ENCODE data around the gene HIRIP3. TPM values are rescaled to one million over a fixed set of nuclear protein-coding genes. Genes with fewer than 3 reads are reported as not detected.

Gene HIRIP3
- polyA plus RNA-seq, 3 donors from 2014 or later, result 14.1 to 23.5 (median 18.9) TPM

- Mint-ChIP-seq H3K27me3 (ENCODE audit: low read depth in 3 of 3) (peaks cover 2 to 3% (median 2%) of the 10 kb centered on the region in 3 donors), H3K27ac (no peak overlapping the region), H3K4me1 (peaks cover 39 to 40% of the 10 kb centered on the region in 2 donors), H3K36me3 (peaks cover 0 to 39% (median 2%) of the 10 kb centered on the region in 3 donors), H3K4me3 (no peak overlapping the region), H3K9me3 (no peaks in the 10 kb centered on the region)
- no peak for DNase-seq
Measured at GRCh38 chr16:29978081-29978480, 17.3 kb downstream of the HIRIP3 start.

- no peak overlapping the region for H3K4me3 Mint-ChIP-seq
- DNase-seq, result no peak
- peaks cover 0 to 31% (median 2%) of the 10 kb centered on the region in 3 donors for H3K36me3 Mint-ChIP-seq
- peak overlapping the region in 3 of 6 donors; percentile 16 to 59 (median 48) for H3K27ac Mint-ChIP-seq
- no peaks in the 10 kb centered on the region for H3K9me3 Mint-ChIP-seq
- H3K4me1 Mint-ChIP-seq, result peaks cover 43 to 44% of the 10 kb centered on the region in 2 donors
- H3K27me3 Mint-ChIP-seq (ENCODE audit: low read depth in 3 of 3), result peaks cover 2 to 3% (median 3%) of the 10 kb centered on the region in 3 donors
Measured at GRCh38 chr16:29977063-29977825, 18.2 kb downstream of the HIRIP3 start.

GRCh38 chr16:29975811-29976511 is 19.5 kb downstream of the HIRIP3 start:
- H3K4me3 Mint-ChIP-seq, result peak overlapping the region; percentile 87 to 96 (median 95)
- H3K9me3 Mint-ChIP-seq, result no peaks in the 10 kb centered on the region
- H3K27ac Mint-ChIP-seq, result peak overlapping the region; percentile 45 to 96 (median 93)
- H3K27me3 Mint-ChIP-seq (ENCODE audit: low read depth in 3 of 3), result peaks cover 2 to 3% (median 3%) of the 10 kb centered on the region in 3 donors
- peaks cover 43 to 44% of the 10 kb centered on the region in 2 donors for H3K4me1 Mint-ChIP-seq
- no peak for DNase-seq
- H3K36me3 Mint-ChIP-seq, result peaks cover 0 to 28% (median 2%) of the 10 kb centered on the region in 3 donors

GRCh38 chr16:29975134-29975538 is 20.3 kb downstream of the HIRIP3 start:
- DNase-seq, result no peak
- H3K27me3 Mint-ChIP-seq (ENCODE audit: low read depth in 3 of 3), result peaks cover 2 to 3% (median 2%) of the 10 kb centered on the region in 3 donors
- H3K36me3 Mint-ChIP-seq, result peaks cover 0 to 21% (median 0%) of the 10 kb centered on the region in 3 donors
- H3K27ac Mint-ChIP-seq, result peak overlapping the region; percentile 76 to 96 (median 93)
- H3K4me1 Mint-ChIP-seq, result peaks cover 43 to 44% of the 10 kb centered on the region in 2 donors
- no peaks in the 10 kb centered on the region for H3K9me3 Mint-ChIP-seq
- H3K4me3 Mint-ChIP-seq, result peak overlapping the region; percentile 87 to 96 (median 95)

GRCh38 chr16:29974291-29975133 is 20.9 kb downstream of the HIRIP3 start:
- H3K27ac Mint-ChIP-seq, result peak overlapping the region; percentile 76 to 96 (median 93)
- peak overlapping the region; percentile 87 to 96 (median 95) for H3K4me3 Mint-ChIP-seq
- H3K9me3 Mint-ChIP-seq, result no peaks in the 10 kb centered on the region
- peaks cover 43 to 44% of the 10 kb centered on the region in 2 donors for H3K4me1 Mint-ChIP-seq
- peaks cover 0 to 16% (median 0%) of the 10 kb centered on the region in 3 donors for H3K36me3 Mint-ChIP-seq
- H3K27me3 Mint-ChIP-seq (ENCODE audit: low read depth in 3 of 3), result peaks cover 2 to 3% (median 2%) of the 10 kb centered on the region in 3 donors
- DNase-seq, result peak; percentile 23 to 33 (median 26)

GRCh38 chr16:29973384-29974246 is 21.8 kb downstream of the HIRIP3 start, which contains the start of gene TAOK2:
Gene TAOK2, plus strand, starts transcription at chr16:29973868. Its CDS starts 3,905 bp downstream, at chr16:29977773.
- DNase-seq, result peak; percentile 99
- Mint-ChIP-seq H3K27ac (peak within 1 kb of the TSS; percentile 83 to 97 (median 93)), H3K4me1 (peaks cover 43 to 44% of the 10 kb centered on the region in 2 donors), H3K27me3 (ENCODE audit: low read depth in 3 of 3) (peaks cover 2 to 6% (median 2%) of the 10 kb centered on the region in 3 donors), H3K4me3 (peak within 1 kb of the TSS; percentile 87 to 96 (median 95)), H3K9me3 (no peaks in the 10 kb centered on the region), H3K36me3 (peaks cover 2 to 10% (median 3%) of the 10 kb centered on the region in 3 donors)

- H3K27ac Mint-ChIP-seq, result peak overlapping the region; percentile 83 to 93 (median 90)
- H3K36me3 Mint-ChIP-seq, result peaks cover 7 to 10% (median 8%) of the 10 kb centered on the region in 3 donors
- H3K4me3 Mint-ChIP-seq, result peak overlapping the region; percentile 87 to 96 (median 95)
- no peak for DNase-seq
- no peaks in the 10 kb centered on the region for H3K9me3 Mint-ChIP-seq
- H3K27me3 Mint-ChIP-seq (ENCODE audit: low read depth in 3 of 3), result peaks cover 2 to 6% (median 2%) of the 10 kb centered on the region in 3 donors
- peaks cover 43 to 44% of the 10 kb centered on the region in 2 donors for H3K4me1 Mint-ChIP-seq
Measured at GRCh38 chr16:29972992-29973383, 22.4 kb downstream of the HIRIP3 start.

- Mint-ChIP-seq H3K27me3 (ENCODE audit: low read depth in 3 of 3) (peaks cover 2 to 6% (median 2%) of the 10 kb centered on the region in 3 donors), H3K4me1 (peaks cover 41 to 44% of the 10 kb centered on the region in 2 donors), H3K9me3 (no peaks in the 10 kb centered on the region), H3K4me3 (peak overlapping the region; percentile 26 to 96 (median 54)), H3K27ac (peak overlapping the region; percentile 83 to 93 (median 90)), H3K36me3 (peaks cover 7 to 10% (median 8%) of the 10 kb centered on the region in 3 donors)
- DNase-seq, result no peak
Measured at GRCh38 chr16:29972500-29972899, 22.9 kb downstream of the HIRIP3 start.

- H3K4me3 Mint-ChIP-seq, result no peak overlapping the region
- H3K27me3 Mint-ChIP-seq (ENCODE audit: low read depth in 3 of 3), result peaks cover 2 to 6% (median 2%) of the 10 kb centered on the region in 3 donors
- H3K27ac Mint-ChIP-seq, result no peak overlapping the region
- DNase-seq, result no peak
- no peaks in the 10 kb centered on the region for H3K9me3 Mint-ChIP-seq
- H3K36me3 Mint-ChIP-seq, result peaks cover 7 to 10% (median 8%) of the 10 kb centered on the region in 3 donors
- peaks cover 31 to 36% of the 10 kb centered on the region in 2 donors for H3K4me1 Mint-ChIP-seq
Measured at GRCh38 chr16:29971304-29971703, 24.1 kb downstream of the HIRIP3 start.

- H3K9me3 Mint-ChIP-seq, result no peaks in the 10 kb centered on the region
- no peak for DNase-seq
- H3K4me3 Mint-ChIP-seq, result no peak overlapping the region
- peaks cover 0 to 5% (median 0%) of the 10 kb centered on the region in 3 donors for H3K27me3 Mint-ChIP-seq (ENCODE audit: low read depth in 3 of 3)
- H3K4me1 Mint-ChIP-seq, result peaks cover 8 to 11% of the 10 kb centered on the region in 2 donors
- H3K27ac Mint-ChIP-seq, result no peak overlapping the region
- H3K36me3 Mint-ChIP-seq, result peaks cover 8 to 11% (median 10%) of the 10 kb centered on the region in 3 donors
Measured at GRCh38 chr16:29968205-29968604, 27.2 kb downstream of the HIRIP3 start.

GRCh38 chr16:29963021-29963743 is 32.2 kb downstream of the HIRIP3 start:
- DNase-seq, result no peak
- Mint-ChIP-seq H3K27ac (peak overlapping the region; percentile 91 to 96 (median 94)), H3K9me3 (no peaks in the 10 kb centered on the region), H3K4me1 (peaks cover 20 to 22% of the 10 kb centered on the region in 2 donors), H3K27me3 (ENCODE audit: low read depth in 3 of 3) (peaks cover 0 to 4% (median 2%) of the 10 kb centered on the region in 3 donors), H3K36me3 (peaks cover 0 to 3% (median 1%) of the 10 kb centered on the region in 3 donors), H3K4me3 (peak overlapping the region; percentile 88 to 93 (median 92))
